D721Med (cell line): Measurements from ENCODE around the gene TMEM171.

ENCODE experiments used
- DNase-seq: peaks from one replicate; pipeline ENCODE4 v3.0.0; 2011; ENCODE audit warnings: low spot score; ENCODE audit not compliant: insufficient read length
- FAIRE-seq: peaks from 2 replicates; lab custom pipeline; 2011; peaks lifted over from hg19 to GRCh38; lab: Jason Lieb, UNC
- TF ChIP-seq, protein P1 (sequence below): IDR thresholded peaks from 2 replicates; pipeline ENCODE4 v1.5.1; 2012; ENCODE audit warnings: mild to moderate bottlenecking, control low read depth; ENCODE audit not compliant: insufficient read depth; ENCODE audit errors: missing control alignments

The TMEM171 gene

DNA sequence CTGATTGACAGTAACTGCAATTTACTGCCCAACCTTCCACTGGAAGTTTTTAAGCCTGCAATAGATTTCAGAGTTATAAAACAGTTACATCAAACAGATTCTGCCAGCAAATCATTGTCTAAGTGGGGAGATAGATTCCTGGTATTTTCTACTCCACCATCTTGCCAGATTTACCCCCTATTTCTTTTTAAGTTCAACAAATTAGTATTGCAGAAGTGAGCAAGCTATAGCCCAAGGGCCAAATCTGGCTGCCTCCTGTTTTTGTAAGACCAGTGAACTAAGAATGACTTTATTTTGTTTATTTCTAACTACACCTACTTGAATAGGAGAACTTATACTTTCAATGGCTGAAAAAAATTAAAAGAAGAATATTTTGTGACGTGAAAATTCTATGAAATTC, 8.8 kb upstream of the TMEM171 start:
- TF ChIP-seq, protein P1, sequence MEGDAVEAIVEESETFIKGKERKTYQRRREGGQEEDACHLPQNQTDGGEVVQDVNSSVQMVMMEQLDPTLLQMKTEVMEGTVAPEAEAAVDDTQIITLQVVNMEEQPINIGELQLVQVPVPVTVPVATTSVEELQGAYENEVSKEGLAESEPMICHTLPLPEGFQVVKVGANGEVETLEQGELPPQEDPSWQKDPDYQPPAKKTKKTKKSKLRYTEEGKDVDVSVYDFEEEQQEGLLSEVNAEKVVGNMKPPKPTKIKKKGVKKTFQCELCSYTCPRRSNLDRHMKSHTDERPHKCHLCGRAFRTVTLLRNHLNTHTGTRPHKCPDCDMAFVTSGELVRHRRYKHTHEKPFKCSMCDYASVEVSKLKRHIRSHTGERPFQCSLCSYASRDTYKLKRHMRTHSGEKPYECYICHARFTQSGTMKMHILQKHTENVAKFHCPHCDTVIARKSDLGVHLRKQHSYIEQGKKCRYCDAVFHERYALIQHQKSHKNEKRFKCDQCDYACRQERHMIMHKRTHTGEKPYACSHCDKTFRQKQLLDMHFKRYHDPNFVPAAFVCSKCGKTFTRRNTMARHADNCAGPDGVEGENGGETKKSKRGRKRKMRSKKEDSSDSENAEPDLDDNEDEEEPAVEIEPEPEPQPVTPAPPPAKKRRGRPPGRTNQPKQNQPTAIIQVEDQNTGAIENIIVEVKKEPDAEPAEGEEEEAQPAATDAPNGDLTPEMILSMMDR: no peak
- DNase-seq: no peak
- no peak for FAIRE-seq

DNA sequence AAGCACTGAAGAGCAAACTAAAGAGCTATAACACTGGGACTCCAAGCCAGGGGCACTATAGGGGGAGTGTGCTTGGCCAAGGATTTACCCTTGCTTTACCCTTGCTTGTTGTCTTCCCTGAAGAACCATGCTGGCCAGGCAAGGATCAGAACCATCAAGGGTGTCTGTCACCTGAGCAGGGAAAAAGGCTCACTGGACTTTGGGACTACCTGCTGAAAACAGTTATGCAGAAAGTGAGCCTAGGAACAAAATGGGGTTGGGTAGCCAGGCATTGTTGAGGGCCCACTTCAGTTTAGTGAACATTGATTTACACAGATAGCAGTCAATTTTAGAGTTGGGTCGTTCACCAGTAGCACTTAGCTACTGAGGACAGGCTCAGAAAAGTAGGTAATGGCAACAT, 8.0 kb upstream of the TMEM171 start:
- DNase-seq (no peak), FAIRE-seq (no peak)
- TF ChIP-seq, protein P1: no peak

DNA sequence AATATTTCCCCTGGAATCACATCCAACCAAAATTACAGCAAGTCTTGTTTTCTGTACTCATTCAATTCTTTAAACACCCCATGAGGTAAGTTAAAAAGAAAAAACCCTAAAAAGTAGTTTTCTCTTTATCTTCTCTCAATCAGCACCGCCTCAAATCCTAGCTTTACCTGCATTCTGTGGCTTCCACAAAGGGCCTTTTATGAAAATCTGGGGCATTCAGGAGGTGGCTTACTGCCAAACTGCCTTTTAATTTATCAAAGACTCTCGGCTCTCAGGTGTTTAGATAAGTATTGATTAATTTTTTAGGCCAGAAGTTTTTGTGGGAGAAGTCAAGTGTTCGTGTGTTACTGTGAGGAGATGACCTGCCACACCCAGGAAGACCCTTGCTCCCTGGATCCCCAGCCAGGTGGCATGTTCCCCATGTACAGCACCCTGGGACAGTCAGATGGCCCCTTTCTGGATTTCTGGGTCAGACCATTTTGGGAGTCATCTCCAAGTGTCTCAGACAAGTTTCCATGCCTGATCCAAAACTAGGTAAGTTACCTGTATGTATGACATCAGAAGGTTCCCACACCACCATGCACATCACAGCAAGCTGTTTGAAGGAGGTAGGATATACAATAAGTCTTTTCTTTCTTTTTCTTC, 6.2 kb upstream of the TMEM171 start:
- FAIRE-seq (no peak), DNase-seq (no peak)
- TF ChIP-seq, protein P1: no peak

DNA sequence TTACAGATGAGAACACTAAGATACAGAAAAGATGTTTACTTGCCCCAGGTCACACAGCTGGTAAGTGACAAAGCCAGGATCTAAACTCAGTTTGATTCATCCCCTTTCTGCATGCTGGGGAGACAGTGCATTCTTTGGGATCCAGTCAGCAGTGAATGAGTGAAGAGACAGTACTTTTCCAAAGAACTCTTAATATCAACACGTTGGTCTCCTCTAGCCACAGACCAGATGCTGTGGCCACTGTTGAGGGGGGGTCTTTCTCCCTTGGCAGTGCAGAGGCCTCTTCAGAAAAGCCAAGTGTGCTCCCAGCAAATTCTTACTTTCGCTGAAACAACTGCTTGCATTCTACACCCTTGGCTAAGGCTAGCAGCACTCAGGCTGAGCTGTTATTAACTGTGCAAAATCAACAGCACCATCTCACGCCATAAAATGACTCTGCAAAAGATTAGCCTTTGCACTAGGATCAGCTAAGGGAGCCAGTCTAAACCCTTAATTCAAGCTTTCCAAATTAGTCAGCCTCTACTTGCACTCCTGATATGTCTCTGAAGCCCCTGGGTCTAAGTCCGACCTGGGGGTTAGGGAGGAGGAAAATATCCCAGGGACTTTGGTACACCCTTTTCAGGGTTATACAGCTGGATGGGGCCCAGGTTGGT, 4.8 kb upstream of the TMEM171 start:
- FAIRE-seq: no peak
- TF ChIP-seq, protein P1: peak; percentile 38
- no peak for DNase-seq

DNA sequence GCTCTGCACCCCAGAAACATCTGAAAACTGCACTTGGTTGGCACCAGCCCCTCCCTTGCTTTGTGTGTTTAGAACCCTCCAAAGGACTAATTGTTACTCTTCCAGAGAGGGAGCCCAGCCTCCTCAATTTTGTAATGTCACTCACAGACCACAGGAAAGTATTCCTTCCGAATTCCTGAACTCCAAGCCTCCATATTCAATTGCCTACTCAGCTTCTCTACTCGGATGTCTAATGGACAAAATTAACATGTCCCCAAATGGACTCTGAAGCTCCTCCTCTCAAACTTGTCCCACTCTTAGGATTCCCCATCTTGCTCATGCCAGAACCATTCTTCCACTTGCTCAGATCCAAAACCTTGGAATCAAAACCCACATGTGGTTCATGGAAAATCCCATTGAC, 3.9 kb upstream of the TMEM171 start:
- TF ChIP-seq, protein P1: no peak
- no peak for FAIRE-seq
- no peak for DNase-seq

DNA sequence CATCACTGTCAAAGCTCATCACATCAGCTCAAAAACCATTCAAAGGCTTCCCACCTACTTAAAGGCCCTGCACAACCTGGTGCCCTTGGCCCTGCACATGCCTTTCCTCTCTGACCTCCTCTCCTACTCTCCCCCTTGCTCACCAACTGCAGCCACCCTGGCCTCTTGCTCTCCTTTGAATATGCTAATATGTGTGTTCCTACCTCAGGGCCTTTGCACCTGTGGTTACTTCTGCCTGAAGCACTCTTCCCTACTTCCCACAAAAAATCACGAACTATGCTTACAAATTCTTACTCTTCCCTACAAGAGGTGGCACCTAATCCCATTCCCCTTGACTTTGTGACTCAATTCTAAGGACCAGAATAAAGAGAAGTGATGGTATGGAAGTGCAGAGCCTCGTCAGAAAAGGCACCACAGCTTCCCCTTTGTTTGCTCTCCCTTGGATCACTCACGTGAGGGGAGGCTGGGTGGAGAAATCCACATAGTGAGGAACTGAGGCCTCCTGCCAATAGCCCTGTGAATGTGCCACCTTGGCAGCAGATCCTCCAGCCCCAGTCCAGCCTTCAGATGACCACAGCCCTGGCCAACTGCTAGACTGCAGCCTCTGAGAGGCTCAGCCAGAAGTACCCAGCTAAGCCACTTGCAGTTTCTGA, 3.2 kb upstream of the TMEM171 start:
- FAIRE-seq (no peak), DNase-seq (no peak)
- TF ChIP-seq, protein P1: no peak
